Measurements from ENCODE around the gene MRNIP.

- TF ChIP-seq CTCF (IDR thresholded peaks at IDR 0.05) (no peak), ZFX (IDR thresholded peaks at IDR 0.05; ENCODE audit: borderline replicate concordance) (no peak)
These were observed 54.1 kb downstream of the MRNIP start for GRCh38 chr5:179804555-179804947.
